GM10248 (cell line): ENCODE measurements around the gene SINHCAF.

Source experiments
- CTCF ChIA-PET: fragments of 300-600 bp; sonication (Branson Sonifier 250); formaldehyde crosslinking; extraction: SDS; loops from one replicate; lab custom pipeline; 2021; ENCODE audit warnings: antibody characterized with exemption; lab: Yijun Ruan, JAX
- POLR2A ChIA-PET: fragments of 350-650 bp; sonication (Branson Sonifier 250); formaldehyde crosslinking; extraction: SDS; loops from one replicate; lab custom pipeline; 2020; ENCODE audit warnings: antibody characterized with exemption; lab: Yijun Ruan, JAX
- DNase-seq: peaks from one replicate; pipeline ENCODE4 v3.0.0; 2012; ENCODE audit errors: extremely low spot score
- CTCF ChIP-seq: IDR thresholded peaks from 2 replicates; pipeline ENCODE4 v1.5.1; 2012; ENCODE audit warnings: mild to moderate bottlenecking, low read depth; ENCODE audit errors: extremely low read depth, missing control alignments, control extremely low read depth

The SINHCAF gene

GRCh38 chr12:31324116-31324844, 1.7 kb downstream of the SINHCAF start:
- CTCF ChIA-PET = interaction anchor here (1.0 to 2.6 kb wide), 2 partner anchors 13 to 23 kb away, joined by 3 to 5 read pairs; no protein-coding TSS in a partner anchor
- DNase-seq = peak; percentile 67
- POLR2A ChIA-PET = no interaction called here
- no peak for TF ChIP-seq CTCF

GRCh38 chr12:31323391-31324115, 2.4 kb downstream of the SINHCAF start:
- DNase-seq = peak; percentile 48
- no peak for TF ChIP-seq CTCF
- ChIA-PET POLR2A (no interaction called here), CTCF (interaction anchor here (1.0 to 2.6 kb wide), 5 partner anchors 12 to 52 kb away, joined by 3 to 9 read pairs (median 5); no protein-coding TSS in a partner anchor)

GRCh38 chr12:31322801-31323207, 3.1 kb downstream of the SINHCAF start:
- ChIA-PET POLR2A (no interaction called here), CTCF (interaction anchor here (1.3 to 2.6 kb wide), 5 partner anchors 12 to 51 kb away, joined by 3 to 9 read pairs (median 5); no protein-coding TSS in a partner anchor)
- TF ChIP-seq CTCF = no peak
- no peak for DNase-seq

- no peak for DNase-seq
- ChIA-PET CTCF (interaction anchor here (1.3 to 2.6 kb wide), 5 partner anchors 11 to 50 kb away, joined by 3 to 9 read pairs (median 5); no protein-coding TSS in a partner anchor), POLR2A (no interaction called here)
- no peak for TF ChIP-seq CTCF
Observed at GRCh38 chr12:31321897-31322228, 4.1 kb downstream of the SINHCAF start.

GRCh38 chr12:31321186-31321896, 4.6 kb downstream of the SINHCAF start:
- no peak for DNase-seq
- TF ChIP-seq CTCF = no peak
- ChIA-PET POLR2A (no interaction called here), CTCF (interaction anchor here (1.0 to 2.6 kb wide), 5 partner anchors 10 to 49 kb away, joined by 4 to 11 read pairs (median 8); no protein-coding TSS in a partner anchor)
